ENCODE results near the gene SEMA4D.

DNA sequence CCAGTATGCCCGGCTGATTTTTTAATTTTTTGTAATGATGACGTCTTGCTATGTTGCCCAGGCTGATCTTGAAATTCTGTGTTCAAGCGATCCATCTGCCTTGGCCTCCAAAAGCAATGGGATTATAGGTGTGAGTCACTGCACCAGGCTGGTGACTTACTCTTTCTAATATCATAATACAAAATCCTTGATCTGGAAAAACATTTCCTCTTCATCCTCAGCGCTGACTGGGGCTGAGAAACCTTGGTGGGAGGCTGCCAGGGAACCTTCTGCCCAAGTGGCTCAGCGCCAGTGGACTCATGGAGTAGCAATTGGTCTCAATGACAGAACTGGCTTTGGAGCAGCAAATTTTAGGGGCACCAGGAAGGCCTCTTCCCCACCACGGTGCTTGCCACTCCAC is 17.5 kb upstream of the SEMA4D start:
- TF ChIP-seq POLR2AphosphoS5 (IDR thresholded peaks at IDR 0.05) = no peak
- TF ChIP-seq, protein P1, sequence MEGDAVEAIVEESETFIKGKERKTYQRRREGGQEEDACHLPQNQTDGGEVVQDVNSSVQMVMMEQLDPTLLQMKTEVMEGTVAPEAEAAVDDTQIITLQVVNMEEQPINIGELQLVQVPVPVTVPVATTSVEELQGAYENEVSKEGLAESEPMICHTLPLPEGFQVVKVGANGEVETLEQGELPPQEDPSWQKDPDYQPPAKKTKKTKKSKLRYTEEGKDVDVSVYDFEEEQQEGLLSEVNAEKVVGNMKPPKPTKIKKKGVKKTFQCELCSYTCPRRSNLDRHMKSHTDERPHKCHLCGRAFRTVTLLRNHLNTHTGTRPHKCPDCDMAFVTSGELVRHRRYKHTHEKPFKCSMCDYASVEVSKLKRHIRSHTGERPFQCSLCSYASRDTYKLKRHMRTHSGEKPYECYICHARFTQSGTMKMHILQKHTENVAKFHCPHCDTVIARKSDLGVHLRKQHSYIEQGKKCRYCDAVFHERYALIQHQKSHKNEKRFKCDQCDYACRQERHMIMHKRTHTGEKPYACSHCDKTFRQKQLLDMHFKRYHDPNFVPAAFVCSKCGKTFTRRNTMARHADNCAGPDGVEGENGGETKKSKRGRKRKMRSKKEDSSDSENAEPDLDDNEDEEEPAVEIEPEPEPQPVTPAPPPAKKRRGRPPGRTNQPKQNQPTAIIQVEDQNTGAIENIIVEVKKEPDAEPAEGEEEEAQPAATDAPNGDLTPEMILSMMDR (IDR thresholded peaks at IDR 0.05) = no peak
